Stomach (tissue), 4 donors: ENCODE measurements around the gene USP48.

ENCODE experiments used
- POLR2A ChIP-seq, 4 donors: fragments of 450-650 bp; IDR thresholded peaks; one replicate each; pipeline ENCODE4 v1.6.1; 2016; ENCODE audit warnings: antibody characterized with exemption in 4 of 4, control low read depth in 2 of 4, mild to moderate bottlenecking in 1 of 4, moderate library complexity in 1 of 4
- TF ChIP-seq, protein P1 (sequence below), 7 experiments: fragments of 450-650 bp in 4 of 7; fragments of 200-600 bp in 3 of 7; sonication (generic) in 3 of 7; IDR thresholded peaks; one replicate each; pipeline ENCODE4 v1.5.1; 2016 to 2019; ENCODE audit warnings: antibody characterized with exemption in 7 of 7, control low read depth in 2 of 7, mild to moderate bottlenecking in 1 of 7

DNA sequence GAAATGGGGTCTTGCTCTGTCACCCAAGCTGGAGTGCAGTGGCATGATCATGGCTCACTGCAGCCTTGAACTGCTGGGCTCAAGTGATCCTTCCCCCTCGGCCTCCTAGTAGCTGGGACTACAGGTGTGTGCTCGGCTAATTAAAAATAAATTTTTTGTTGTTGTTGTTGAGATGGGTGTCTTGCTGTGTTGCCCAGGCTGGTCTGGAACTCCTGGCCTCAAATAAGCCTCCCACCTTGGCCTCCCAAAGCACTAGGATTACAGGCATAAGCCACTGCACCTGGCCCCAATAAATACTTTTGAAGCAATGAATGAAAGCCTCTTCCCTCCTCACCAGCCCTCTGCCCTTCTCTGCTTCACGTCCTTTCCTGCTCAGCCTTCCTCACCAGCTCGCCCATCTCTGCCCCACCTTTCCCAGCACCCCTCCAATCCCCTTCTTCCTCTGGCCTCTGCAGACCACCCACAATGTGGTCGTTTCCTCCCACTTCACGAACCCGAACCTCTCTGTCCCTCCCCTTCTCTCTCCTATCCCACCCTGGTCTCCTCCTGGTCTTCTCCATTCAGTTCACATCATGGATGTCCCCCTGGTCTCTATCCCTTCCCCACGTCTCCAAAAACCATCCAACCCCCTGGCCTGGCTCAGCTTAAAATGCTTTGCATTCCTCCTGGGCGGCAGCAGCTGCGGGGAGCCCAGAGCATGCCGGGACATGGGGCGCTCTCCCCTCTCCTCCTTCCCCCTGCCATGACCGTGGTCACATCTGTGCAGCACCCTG, 152.2 kb downstream of the USP48 start:
- TF ChIP-seq, protein P1, sequence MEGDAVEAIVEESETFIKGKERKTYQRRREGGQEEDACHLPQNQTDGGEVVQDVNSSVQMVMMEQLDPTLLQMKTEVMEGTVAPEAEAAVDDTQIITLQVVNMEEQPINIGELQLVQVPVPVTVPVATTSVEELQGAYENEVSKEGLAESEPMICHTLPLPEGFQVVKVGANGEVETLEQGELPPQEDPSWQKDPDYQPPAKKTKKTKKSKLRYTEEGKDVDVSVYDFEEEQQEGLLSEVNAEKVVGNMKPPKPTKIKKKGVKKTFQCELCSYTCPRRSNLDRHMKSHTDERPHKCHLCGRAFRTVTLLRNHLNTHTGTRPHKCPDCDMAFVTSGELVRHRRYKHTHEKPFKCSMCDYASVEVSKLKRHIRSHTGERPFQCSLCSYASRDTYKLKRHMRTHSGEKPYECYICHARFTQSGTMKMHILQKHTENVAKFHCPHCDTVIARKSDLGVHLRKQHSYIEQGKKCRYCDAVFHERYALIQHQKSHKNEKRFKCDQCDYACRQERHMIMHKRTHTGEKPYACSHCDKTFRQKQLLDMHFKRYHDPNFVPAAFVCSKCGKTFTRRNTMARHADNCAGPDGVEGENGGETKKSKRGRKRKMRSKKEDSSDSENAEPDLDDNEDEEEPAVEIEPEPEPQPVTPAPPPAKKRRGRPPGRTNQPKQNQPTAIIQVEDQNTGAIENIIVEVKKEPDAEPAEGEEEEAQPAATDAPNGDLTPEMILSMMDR (IDR thresholded peaks at IDR 0.05), result no peak
- TF ChIP-seq POLR2A (IDR thresholded peaks at IDR 0.05), result no peak
